Small intestine (tissue), 7 donors: Measurements from ENCODE around the gene PDCD2. TPM values are rescaled to one million over a fixed set of nuclear protein-coding genes. Genes with fewer than 3 reads are reported as not detected.

Experiments used
- DNase-seq, 2 donors: peaks; one replicate each; pipeline versions ENCODE4 v3.0.0 to v3.0.0-alpha.2; 2013
- FAIRE-seq: peaks from 2 replicates; lab custom pipeline; 2012; peaks lifted over from hg19 to GRCh38; lab: Jason Lieb, UNC
- H3K27ac ChIP-seq, 3 donors: one replicate each; pipeline ENCODE4 v1.5.1; 2013; ENCODE audit warnings: low read length in 2 of 3, mild to moderate bottlenecking in 2 of 3, control low read depth in 1 of 3, inconsistent platforms in 1 of 3, low read depth in 1 of 3, moderate library complexity in 1 of 3
- H3K27me3 ChIP-seq, 3 donors: one replicate each; pipeline ENCODE4 v1.6.1; 2013; ENCODE audit warnings: low read length in 3 of 3, inconsistent platforms in 1 of 3; ENCODE audit not compliant: control insufficient read depth in 3 of 3, insufficient read depth in 3 of 3
- H3K36me3 ChIP-seq, 3 donors: one replicate each; pipeline ENCODE4 v1.6.1; 2013; ENCODE audit warnings: low read length in 3 of 3, inconsistent platforms in 1 of 3, low read depth in 1 of 3, mild to moderate bottlenecking in 1 of 3, moderate library complexity in 1 of 3; ENCODE audit not compliant: control insufficient read depth in 3 of 3, insufficient read depth in 2 of 3
- H3K4me1 ChIP-seq, 3 donors: one replicate each; pipeline ENCODE4 v1.6.1; 2013; ENCODE audit warnings: low read length in 2 of 3, inconsistent platforms in 1 of 3, low read depth in 1 of 3, mild to moderate bottlenecking in 1 of 3, moderate library complexity in 1 of 3; ENCODE audit not compliant: control insufficient read depth in 3 of 3, insufficient read depth in 2 of 3
- H3K4me3 ChIP-seq, 3 donors: one replicate each; pipeline ENCODE4 v1.5.1; 2013; ENCODE audit warnings: low read length in 3 of 3, control low read depth in 1 of 3, inconsistent platforms in 1 of 3, low read depth in 1 of 3, mild to moderate bottlenecking in 1 of 3, moderate library complexity in 1 of 3
- H3K9me3 ChIP-seq, 2 donors: one replicate each; pipeline ENCODE4 v1.6.1; 2013; ENCODE audit warnings: low read depth in 1 of 2, low read length in 1 of 2; ENCODE audit not compliant: control insufficient read depth in 2 of 2, insufficient read depth in 1 of 2
- WGBS, 3 donors: extraction: QIAGEN DNeasy Blood & Tissue Kit; methylation state at CpG; one replicate each; pipeline ENCODE4 v1.1.7; 2013; 5-methylcytosine and 5-hydroxymethylcytosine counted together
- polyA plus RNA-seq, 4 donors: library from polyadenylated mRNA; stranded (reverse) in 3 of 4; unstranded in 1 of 4; fragments of 200-250 nt in 3 of 4; fragments of 120-200 nt in 1 of 4; gene quantifications; one replicate each; pipeline versions ENCODE4 v1.2.1 to v1.2.3, GENCODE V29; 2013
- donor health status: healthy with polysubstance abuse.
- donor health status: control.
- donor health status: control.
- donor health status: Bipolar disorder and iron deficiency.
- donor health status: healthy.

Gene PDCD2
- polyA plus RNA-seq, 4 donors, result 54.9 to 69.7 (median 60.1) TPM

DNA sequence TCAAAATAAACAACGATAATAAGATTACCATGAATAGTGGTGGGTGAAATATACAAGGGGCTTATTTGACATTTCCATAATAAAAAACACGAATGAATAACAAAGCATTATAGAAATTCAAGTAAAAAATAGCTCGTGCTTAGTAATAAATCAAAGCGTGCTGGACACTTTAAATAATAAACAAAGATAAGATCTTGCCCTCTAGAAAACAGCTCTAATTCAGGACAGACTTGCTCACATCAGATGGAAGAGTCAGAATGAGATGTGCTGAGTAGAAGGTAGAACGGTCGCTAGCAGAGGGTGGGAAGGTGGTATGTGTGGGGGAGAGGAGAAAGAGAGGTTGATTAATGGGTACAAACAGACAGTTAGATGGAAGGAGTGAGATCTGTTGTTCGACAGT, 58.6 kb downstream of the PDCD2 start:
- FAIRE-seq (no peak), DNase-seq (no peak)
- Histone ChIP-seq H3K27ac (no peak overlapping the region), H3K4me1 (no peaks in the 10 kb centered on the region), H3K36me3 (no peaks in the 10 kb centered on the region), H3K27me3 (no peaks in the 10 kb centered on the region), H3K4me3 (no peak overlapping the region), H3K9me3 (no peaks in the 10 kb centered on the region)
- 64 to 74% (median 74%) methylated on average over 7 of the region's 7 CpGs for WGBS, 3 donors

Other genes starting within 250 kb of the PDCD2 start
- 100 to 1,000 TPM; 198 to 314 (median 308) TPM for gene PSMB1, start 31.3 kb downstream of the PDCD2 start, polyA plus RNA-seq
- 10 to 100 TPM; 10.0 to 19.4 (median 14.6) TPM for gene TBP, start 30.3 kb downstream of the PDCD2 start, polyA plus RNA-seq